ENCODE results near the gene TWIST1.

DNA sequence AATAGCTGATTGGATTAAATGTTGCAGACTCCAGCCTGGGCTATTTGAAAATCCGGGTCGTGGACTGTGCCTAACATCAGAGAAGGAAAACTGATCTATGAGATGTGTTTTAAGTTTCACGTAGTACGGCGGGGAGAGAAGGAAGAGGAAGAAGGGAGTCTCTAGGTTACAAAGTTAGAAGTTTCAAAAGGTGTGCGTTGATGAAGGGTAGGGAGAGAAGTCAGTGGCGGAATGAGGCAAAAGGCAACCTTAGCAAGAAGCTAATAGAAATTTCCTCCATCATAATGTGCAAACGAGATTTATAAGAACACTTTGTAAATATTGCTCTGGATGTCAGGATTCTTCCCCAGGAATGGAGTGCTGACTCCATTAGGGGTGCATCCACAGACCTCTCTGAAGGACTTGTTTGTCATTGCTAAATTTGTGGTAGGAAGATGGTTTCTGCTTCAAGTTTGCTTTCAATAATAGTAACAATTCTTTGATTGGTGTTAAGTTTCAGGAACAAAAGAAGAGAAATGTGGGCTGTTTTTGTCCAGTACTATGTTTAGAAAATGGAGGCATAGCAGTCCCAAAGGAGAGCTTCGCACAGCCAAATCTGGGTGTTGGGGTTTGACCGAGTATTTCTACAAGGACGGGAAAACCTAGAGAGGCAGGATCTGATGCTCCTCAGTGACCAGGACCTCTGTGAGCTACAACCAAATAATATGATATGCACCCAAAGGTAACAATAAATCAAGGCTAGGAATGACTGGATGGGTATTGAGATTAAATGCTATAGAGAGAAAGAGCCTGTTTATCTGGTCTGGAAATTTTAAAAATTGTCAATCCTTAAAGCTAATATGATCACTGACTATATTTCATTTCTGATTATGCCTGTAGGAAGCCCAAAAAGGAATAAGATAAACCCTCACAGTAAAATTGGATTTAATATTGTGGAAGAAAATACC, 8.2 kb downstream of the TWIST1 start:
- TF ChIP-seq POLR2A (IDR thresholded peaks at IDR 0.05): no peak
- TF ChIP-seq, protein P1, sequence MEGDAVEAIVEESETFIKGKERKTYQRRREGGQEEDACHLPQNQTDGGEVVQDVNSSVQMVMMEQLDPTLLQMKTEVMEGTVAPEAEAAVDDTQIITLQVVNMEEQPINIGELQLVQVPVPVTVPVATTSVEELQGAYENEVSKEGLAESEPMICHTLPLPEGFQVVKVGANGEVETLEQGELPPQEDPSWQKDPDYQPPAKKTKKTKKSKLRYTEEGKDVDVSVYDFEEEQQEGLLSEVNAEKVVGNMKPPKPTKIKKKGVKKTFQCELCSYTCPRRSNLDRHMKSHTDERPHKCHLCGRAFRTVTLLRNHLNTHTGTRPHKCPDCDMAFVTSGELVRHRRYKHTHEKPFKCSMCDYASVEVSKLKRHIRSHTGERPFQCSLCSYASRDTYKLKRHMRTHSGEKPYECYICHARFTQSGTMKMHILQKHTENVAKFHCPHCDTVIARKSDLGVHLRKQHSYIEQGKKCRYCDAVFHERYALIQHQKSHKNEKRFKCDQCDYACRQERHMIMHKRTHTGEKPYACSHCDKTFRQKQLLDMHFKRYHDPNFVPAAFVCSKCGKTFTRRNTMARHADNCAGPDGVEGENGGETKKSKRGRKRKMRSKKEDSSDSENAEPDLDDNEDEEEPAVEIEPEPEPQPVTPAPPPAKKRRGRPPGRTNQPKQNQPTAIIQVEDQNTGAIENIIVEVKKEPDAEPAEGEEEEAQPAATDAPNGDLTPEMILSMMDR (IDR thresholded peaks at IDR 0.05): no peak
